ENCODE results near the gene CYTH1. TPM values are rescaled to one million over a fixed set of nuclear protein-coding genes. Genes with fewer than 3 reads are reported as not detected.

The CYTH1 gene
- total RNA-seq, 4 donors from 2014 or later: 50.0 to 139 (median 83.7) TPM

- DNase-seq (ENCODE audit: low spot score): no peak
- ATAC-seq (ENCODE audit: low FRiP score): no peak
- no peak for TF ChIP-seq CTCF (IDR thresholded peaks at IDR 0.05)
Observed at GRCh38 chr17:78648293-78648692, 133.8 kb downstream of the CYTH1 start.

- TF ChIP-seq CTCF (IDR thresholded peaks at IDR 0.05): no peak
- DNase-seq (ENCODE audit: low spot score) (no peak), ATAC-seq (ENCODE audit: low FRiP score) (no peak)
Observed at GRCh38 chr17:78647032-78647431, 135.0 kb downstream of the CYTH1 start.

GRCh38 chr17:78645421-78646295 lies 136.4 kb downstream of the CYTH1 start:
- DNase-seq (ENCODE audit: low spot score) (no peak), ATAC-seq (ENCODE audit: low FRiP score) (peak; percentile 66)
- no peak for TF ChIP-seq CTCF (IDR thresholded peaks at IDR 0.05)

- TF ChIP-seq CTCF (IDR thresholded peaks at IDR 0.05): no peak
- no peak for ATAC-seq (ENCODE audit: low FRiP score)
- DNase-seq (ENCODE audit: low spot score): no peak
Observed at GRCh38 chr17:78644931-78645351, 137.1 kb downstream of the CYTH1 start.

GRCh38 chr17:78644224-78644623 lies 137.8 kb downstream of the CYTH1 start:
- no peak for TF ChIP-seq CTCF (IDR thresholded peaks at IDR 0.05)
- ATAC-seq (ENCODE audit: low FRiP score) (no peak), DNase-seq (ENCODE audit: low spot score) (no peak)

GRCh38 chr17:78643326-78643725 lies 138.7 kb downstream of the CYTH1 start:
- ATAC-seq (ENCODE audit: low FRiP score) (no peak), DNase-seq (ENCODE audit: low spot score) (no peak)
- no peak for TF ChIP-seq CTCF (IDR thresholded peaks at IDR 0.05)

GRCh38 chr17:78642707-78643106 lies 139.4 kb downstream of the CYTH1 start:
- TF ChIP-seq CTCF (IDR thresholded peaks at IDR 0.05): no peak
- ATAC-seq (ENCODE audit: low FRiP score): no peak

More at GRCh38 chr17:78642707-78643106, 139.4 kb downstream of the CYTH1 start:
- DNase-seq (ENCODE audit: low spot score): no peak

Data from omental fat pad (tissue), 4 donors.